Measurements from ENCODE around the gene CHST14.

Gene CHST14

GRCh38 chr15:40512440-40512839, 41.7 kb downstream of the CHST14 start:
- Histone ChIP-seq H3K27ac (no peak overlapping the region), H3K4me1 (ENCODE audit: control insufficient read depth in 1 of 2, insufficient read depth in 1 of 2, low read depth in 1 of 2, low read length in 1 of 2) (peaks cover 14 to 15% of the 10 kb centered on the region in 2 experiments), H3K4me3 (ENCODE audit: low read depth in 1 of 2, low read length in 1 of 2) (no peak overlapping the region), H3K9me3 (no peaks in the 10 kb centered on the region), H3K27me3 (peaks cover 88% of the 10 kb centered on the region), H3K36me3 (no peaks in the 10 kb centered on the region)
- TF ChIP-seq CTCF (IDR thresholded peaks at IDR 0.05), result no peak

GRCh38 chr15:40513609-40514008, 42.8 kb downstream of the CHST14 start:
- Histone ChIP-seq H3K27me3 (peaks cover 76% of the 10 kb centered on the region), H3K4me1 (ENCODE audit: control insufficient read depth in 1 of 2, insufficient read depth in 1 of 2, low read depth in 1 of 2, low read length in 1 of 2) (peaks cover 13 to 15% of the 10 kb centered on the region in 2 experiments)
- TF ChIP-seq CTCF (IDR thresholded peaks at IDR 0.05), result no peak

GRCh38 chr15:40516322-40516721, 45.5 kb downstream of the CHST14 start:
- Histone ChIP-seq H3K27ac (no peak overlapping the region), H3K27me3 (peaks cover 49% of the 10 kb centered on the region), H3K4me1 (ENCODE audit: control insufficient read depth in 1 of 2, insufficient read depth in 1 of 2, low read depth in 1 of 2, low read length in 1 of 2) (peaks cover 8 to 10% of the 10 kb centered on the region in 2 experiments), H3K9me3 (no peaks in the 10 kb centered on the region), H3K36me3 (no peaks in the 10 kb centered on the region), H3K4me3 (ENCODE audit: low read depth in 1 of 2, low read length in 1 of 2) (no peak overlapping the region)
- TF ChIP-seq CTCF (IDR thresholded peaks at IDR 0.05), result no peak

More at GRCh38 chr15:40513609-40514008, 42.8 kb downstream of the CHST14 start:
- H3K4me3 ChIP-seq (ENCODE audit: low read depth in 1 of 2, low read length in 1 of 2), result no peak overlapping the region
- H3K27ac ChIP-seq, result no peak overlapping the region
- H3K9me3 ChIP-seq, result no peaks in the 10 kb centered on the region
- H3K36me3 ChIP-seq, result no peaks in the 10 kb centered on the region

All from neutrophil (primary cell).